Choroid plexus epithelial cell (primary cell): Measurements from ENCODE around the gene YPEL2.
A peak's percentile ranks its signal among the peaks of the same experiment; 100 is the strongest.

Experiments
- DNase-seq: peaks from one replicate; pipeline ENCODE4 v3.0.0-alpha.2; 2010; ENCODE audit warnings: low read depth
- H3K4me3 ChIP-seq: 2 replicates; pipeline ENCODE4 v1.5.1; 2011; ENCODE audit warnings: low read depth, mild to moderate bottlenecking, control low read depth, low read length, moderate library complexity
- TF ChIP-seq, protein P1 (sequence below): conservative IDR thresholded peaks from 2 replicates; pipeline ENCODE4 v1.5.1; 2011; ENCODE audit warnings: low read depth, mild to moderate bottlenecking, control low read depth, inconsistent platforms, low read length, moderate library complexity

Gene YPEL2

DNA sequence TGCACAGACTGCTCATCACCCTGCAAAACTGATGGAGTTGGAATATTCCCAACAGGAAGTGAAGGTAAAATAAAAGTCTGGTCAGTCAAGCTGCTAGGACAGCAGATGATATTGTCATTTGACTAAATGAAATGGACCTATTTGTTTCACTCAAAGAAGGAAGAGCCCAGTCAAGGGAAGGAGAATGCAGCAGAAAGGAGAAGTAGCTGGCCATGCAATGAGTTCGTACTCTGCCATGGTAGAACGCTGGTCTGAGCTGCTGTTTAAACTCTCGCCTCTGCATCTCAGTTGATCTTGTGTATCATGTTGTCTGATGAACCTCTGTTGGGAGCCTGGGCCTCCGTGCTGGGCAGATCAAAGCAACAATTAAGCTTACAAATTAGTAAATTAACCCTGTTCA, 15.6 kb upstream of the YPEL2 start:
- H3K4me3 ChIP-seq, result no peak overlapping the region
- DNase-seq, result no peak
- TF ChIP-seq, protein P1, sequence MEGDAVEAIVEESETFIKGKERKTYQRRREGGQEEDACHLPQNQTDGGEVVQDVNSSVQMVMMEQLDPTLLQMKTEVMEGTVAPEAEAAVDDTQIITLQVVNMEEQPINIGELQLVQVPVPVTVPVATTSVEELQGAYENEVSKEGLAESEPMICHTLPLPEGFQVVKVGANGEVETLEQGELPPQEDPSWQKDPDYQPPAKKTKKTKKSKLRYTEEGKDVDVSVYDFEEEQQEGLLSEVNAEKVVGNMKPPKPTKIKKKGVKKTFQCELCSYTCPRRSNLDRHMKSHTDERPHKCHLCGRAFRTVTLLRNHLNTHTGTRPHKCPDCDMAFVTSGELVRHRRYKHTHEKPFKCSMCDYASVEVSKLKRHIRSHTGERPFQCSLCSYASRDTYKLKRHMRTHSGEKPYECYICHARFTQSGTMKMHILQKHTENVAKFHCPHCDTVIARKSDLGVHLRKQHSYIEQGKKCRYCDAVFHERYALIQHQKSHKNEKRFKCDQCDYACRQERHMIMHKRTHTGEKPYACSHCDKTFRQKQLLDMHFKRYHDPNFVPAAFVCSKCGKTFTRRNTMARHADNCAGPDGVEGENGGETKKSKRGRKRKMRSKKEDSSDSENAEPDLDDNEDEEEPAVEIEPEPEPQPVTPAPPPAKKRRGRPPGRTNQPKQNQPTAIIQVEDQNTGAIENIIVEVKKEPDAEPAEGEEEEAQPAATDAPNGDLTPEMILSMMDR, result no peak

DNA sequence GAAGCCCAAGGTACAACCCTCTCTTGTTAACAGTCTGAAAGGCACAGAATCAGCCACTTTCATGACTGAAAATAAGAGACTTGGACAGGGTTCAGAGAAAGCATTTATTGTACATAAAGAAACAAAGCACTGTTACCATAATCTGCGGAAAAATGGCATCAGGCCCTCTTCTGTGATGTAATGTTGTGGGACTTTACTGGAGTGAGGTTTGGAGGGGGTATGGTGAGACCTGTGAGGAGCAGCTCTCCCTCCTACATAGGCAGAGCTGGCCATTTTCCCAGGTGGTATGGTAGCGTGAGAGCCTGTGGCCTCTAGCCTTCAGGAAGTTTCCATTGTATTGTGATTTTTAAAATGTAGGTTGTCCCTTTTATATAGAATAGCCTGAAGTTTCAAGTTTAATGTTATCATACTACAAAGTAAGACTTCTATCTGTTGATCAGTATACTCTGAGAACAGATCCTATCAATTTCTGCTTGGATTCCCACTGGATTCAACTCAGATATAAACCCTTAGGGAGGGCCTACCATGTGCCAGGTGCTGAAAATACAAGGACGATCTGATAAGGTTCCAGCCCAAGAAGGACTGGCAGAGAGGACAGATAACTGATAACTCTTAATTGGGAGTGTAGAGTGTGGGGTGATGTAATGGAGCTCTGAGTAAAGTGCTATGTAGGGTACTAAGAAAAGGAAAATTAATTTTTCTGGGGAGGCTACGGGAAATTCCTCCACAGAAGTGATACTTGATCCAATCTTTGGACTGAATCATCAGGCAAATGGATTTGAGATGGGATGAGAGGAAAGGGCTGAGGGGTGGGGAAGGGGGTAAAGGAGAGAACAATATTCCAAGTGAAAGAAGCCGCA, 4.1 kb upstream of the YPEL2 start:
- no peak for DNase-seq
- no peak overlapping the region for H3K4me3 ChIP-seq
- TF ChIP-seq, protein P1, result no peak

DNA sequence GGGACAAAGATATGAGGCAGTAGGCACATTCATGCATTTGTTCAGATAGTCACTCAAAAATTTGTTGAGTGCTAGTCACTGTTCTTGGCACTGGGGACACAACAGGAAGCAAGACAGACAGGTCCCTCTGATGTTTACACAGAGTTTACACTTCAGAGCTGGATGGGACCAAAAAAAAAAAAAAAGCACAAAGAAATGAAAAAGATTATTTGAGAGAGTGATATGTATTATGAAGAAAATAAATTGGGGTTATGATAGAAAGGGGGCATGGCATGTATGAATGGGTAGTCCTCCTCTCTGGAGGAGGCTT, 3.5 kb upstream of the YPEL2 start:
- TF ChIP-seq, protein P1, result no peak
- no peak for DNase-seq
- no peak overlapping the region for H3K4me3 ChIP-seq

DNA sequence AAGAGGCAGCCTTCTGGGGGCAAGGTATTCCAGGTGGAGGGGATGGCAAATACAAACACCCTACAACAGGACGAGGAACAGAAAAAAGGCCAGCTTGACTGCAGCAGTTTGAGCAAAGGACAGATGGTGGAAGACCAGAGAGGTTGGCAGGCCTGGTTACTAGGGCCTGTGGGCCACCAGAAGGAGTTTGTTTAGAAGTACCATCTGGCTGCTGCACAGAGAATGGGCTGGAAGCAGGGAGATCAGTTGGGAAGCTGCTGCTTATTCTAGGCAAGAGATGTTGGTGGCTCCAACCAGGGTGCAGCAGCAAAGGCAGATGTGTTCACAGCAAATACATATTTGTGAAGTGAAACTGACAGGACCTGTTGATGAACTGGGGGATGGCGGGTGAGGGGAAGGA, 2.9 kb upstream of the YPEL2 start:
- no peak for DNase-seq
- TF ChIP-seq, protein P1, result no peak
- no peak overlapping the region for H3K4me3 ChIP-seq

DNA sequence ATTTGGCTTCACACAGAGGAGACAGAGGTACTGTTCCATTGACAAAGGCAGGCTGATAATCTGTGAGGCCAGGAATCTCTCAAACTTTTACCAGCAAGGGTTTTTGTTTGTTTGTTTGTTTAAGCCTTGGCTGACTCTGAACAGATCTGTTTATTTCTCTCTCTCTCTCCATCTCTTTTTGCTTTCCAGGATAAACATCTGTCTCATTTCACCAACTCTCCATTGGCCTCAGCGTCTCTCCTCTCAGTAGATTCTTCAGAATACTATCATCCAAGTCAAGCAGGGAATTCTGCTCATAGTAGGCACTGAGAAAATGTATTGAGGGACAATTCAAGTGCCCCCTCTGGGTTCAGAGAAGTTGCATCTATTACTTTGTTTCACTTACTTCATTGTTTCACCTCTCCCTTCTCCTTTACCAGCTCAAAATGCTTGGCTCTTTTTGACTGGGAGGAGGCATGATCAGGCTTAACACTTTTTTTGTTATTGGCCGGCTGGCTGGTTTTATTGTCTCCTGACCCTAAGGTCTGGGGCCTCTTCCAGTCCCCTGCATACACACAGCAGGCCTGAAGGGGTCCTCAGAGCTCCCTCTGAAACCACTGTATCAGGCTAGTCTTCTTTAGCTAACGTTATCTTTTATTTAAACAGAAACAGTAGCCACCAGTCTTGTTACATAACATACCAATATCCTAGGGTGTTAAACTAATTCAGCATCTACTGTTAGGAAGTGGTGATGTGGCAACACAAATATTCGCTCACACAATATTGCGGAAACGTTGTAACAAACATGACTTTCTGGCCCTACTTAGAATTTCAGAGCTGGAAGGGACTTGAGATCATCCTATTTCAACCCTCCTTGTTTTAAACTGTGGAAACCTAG, 2.0 kb upstream of the YPEL2 start:
- H3K4me3 ChIP-seq, result no peak overlapping the region
- DNase-seq, result peak; percentile 94
- TF ChIP-seq, protein P1, result peak; percentile 98

DNA sequence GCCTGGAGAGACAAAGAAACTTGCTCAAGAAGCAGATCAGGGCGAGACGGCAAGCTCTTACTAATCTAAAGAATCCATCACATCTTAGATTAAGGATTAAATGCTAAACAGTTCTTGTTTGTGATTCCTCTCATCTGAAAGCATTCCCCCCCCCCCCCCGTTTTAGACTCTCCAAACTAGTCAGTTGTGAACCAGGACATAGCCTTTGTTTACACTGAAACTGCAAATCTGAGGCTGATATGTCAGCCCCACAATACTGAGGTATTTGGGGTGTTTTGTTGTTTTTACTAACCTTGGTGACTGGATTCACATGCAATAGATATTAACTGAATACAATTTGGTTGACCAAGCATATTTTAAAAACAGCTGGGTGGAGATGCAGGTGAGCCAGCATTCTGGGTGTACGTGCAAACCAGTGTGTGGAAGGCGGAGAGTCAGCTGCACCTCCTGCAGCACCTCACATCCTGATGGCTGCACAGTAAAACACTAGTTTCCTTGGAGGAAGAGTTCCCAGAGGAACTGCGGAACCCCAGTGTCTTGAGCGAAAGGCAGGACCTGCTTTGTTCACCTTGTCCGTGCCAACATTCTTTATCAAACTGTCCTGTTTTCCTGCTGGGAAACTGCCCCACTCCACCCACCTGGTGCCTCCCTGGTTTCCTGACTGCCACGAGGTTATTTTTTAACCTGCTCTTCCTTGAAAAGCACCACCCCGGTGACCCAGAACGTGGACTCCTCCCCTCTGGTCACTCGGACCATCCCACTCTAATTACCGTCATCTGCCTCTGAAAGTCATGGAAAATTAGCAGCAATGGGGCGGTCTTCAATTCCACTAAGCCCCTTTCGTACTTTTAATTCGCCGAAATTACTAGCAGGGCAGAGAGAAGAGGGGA, 1.2 kb upstream of the YPEL2 start:
- DNase-seq, result no peak
- TF ChIP-seq, protein P1, result no peak
- no peak overlapping the region for H3K4me3 ChIP-seq
